Keratinocyte (primary cell): ENCODE data around the gene PRKCA.

ENCODE experiments used
- CTCF ChIP-seq, 3 experiments: IDR thresholded peaks in 1 of 3; conservative IDR thresholded peaks in 1 of 3; optimal IDR thresholded peaks in 1 of 3; 2 replicates in 2 of 3; 3 replicates in 1 of 3; pipeline versions ENCODE3 to v1.5.1; 2011; ENCODE audit warnings: low read length in 3 of 3, mild to moderate bottlenecking in 3 of 3, moderate library complexity in 2 of 3, control low read depth in 1 of 3, inconsistent platforms in 1 of 3; ENCODE audit not compliant: insufficient read depth in 2 of 3; ENCODE audit errors: extremely low read depth in 1 of 3
- EZH2 ChIP-seq: IDR thresholded peaks from one replicate; pipeline ENCODE4 v1.6.1; 2012; ENCODE audit warnings: inconsistent platforms, mild to moderate bottlenecking, low read length, moderate library complexity

GRCh38 chr17:66398617-66399016, 96.2 kb downstream of the PRKCA start:
- no peak for TF ChIP-seq EZH2
- TF ChIP-seq CTCF (optimal IDR thresholded peaks at IDR 0.05 in 1 of 3, IDR thresholded peaks at IDR 0.05 in 1 of 3, conservative IDR thresholded peaks at IDR 0.05 in 1 of 3; ENCODE audit: extremely low read depth in 1 of 3, insufficient read depth in 2 of 3, low read length in 3 of 3), result no peak
